ENCODE measurements around the gene NAA38.

NAA38 gene

DNA sequence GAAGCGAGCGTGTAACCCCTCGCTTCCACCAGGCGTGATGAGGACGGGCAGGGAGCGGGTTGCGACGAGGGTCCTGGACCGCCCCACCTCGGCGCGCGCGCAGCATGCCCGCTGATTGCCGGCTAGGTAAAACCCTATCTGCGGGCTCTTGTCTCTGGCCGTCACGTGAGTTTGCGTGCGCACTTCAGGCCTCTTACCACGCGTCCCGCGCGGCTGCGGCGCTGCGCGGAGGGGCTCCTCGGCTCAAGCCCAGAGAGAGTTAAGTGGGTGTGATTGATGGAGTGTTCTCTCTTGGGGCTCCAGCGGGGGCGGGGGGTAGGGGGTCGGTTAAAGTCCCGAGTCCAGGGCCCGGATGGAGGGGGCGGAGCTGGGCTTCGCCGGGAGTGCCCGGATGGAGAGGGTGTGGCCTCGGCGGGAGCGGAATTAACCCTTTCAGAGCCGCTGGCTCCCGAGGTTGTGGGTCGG is 15.4 kb downstream of the NAA38 start:
- DNase-seq: peak; percentile 68 to 95 (median 89)

DNA sequence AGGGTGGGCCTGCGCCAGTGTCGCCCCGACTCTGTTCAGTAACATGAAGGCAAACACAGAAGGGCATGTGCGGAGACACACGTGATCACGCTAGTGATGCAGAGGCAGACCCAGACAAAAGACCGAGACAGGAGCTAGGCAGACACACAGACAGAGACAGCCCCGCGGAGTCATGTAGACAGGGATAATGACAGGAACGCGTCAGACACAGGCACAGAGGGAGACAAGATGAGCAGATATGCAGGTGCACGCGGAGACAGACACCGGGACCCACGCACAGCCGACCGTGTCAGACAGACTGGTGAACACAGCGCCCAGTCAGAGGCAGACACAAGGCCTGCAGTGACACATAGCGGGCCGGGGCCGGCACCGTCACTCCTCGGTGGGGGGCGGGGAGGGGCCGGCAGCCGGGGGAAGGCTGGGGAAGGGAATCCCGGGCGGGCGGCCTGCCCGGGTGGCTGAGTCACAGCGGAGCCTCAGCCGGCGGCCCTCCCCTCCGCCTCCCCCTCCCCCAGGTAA is 15.9 kb downstream of the NAA38 start:
- DNase-seq: peak in 46 of 51 donors; percentile 54 to 95 (median 87)

DNA sequence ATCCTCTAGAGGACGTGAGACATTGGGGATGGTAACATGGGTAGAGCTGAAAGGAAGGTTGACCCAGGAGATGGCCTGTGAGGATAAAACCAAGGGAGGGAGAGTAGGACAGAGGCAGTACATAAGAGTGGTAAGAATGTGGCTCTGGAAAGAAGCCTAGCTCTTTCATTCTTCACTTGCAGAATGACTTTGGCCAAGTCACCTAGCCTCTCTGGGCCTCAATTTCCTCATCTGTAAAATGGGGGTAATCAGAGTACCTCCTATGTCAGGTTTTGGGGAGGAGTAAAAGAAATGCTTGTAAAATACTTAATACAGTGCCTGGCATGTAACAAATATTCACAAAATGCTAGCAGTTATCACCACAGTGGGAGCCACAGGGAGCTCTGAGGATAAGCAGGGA is 16.5 kb downstream of the NAA38 start:
- no peak for DNase-seq

DNA sequence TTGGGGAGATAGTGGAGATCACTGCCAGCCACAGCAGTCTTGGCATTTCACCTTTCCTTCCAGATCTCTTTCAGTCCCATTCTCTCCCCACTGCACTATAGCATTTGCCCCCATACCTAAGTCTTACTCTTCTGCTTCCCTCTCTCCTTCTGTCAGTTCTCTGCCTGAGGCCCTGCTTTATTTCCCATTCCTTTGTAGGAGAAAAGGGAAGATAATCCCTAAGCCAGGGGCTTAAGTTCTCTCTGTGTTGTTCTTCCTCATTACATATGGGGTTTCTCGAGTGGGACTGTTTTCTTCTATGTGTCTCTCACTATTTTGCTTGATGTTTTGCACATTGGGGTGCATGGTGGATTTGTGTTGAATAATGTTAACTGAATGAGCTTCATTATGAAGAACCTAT is 16.9 kb downstream of the NAA38 start:
- no peak for DNase-seq

DNA sequence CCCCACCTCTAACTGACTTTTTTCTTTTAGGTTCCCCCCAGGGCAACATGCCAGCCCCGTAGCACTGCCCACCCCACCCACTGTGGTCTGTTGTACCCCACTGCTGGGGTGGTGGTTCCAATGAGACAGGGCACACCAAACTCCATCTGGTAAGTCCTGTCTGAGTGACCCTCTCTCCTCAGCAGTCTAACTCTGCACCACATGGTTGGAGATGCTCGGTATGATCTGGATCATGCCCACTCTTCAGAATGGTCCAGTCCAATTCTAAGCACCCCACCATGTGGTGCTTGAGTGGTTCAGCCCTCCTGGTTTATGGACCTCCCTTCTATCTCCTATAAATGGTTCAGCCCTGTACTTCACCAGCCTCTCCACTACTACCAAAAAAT is 17.5 kb downstream of the NAA38 start:
- no peak for DNase-seq

DNA sequence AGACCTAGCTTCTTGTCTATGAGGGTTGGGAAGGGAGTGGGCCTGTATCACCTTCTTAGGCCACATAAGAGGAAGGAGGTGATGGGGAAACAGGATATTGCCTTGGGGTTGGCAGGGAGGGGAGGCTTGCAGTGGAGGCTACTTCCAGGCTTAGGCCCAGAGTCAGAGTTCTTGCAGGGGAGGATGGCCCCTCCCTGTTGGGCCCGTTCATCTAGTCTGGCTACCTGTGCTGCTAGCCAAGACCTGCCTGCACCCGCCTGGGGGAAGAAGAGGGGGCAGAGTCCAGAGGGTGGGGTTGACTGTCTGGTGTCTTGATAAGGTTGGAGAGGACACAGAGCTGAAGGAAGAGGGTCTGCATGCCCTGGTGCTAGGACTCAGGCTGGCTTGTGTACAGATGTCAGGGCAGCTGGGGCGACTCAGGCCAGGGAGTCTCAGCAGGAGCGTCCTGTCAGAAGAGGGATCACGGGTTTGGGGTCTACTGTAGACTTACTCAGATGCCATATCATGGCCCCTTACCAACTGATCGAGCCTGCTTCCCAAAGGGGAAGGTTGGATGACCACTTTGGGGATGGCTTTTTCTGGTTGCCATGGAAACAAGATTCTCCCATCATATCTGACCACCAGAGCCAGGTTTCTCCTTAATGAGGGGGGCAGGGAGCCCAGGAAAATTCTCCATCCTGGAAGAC is 18.0 kb downstream of the NAA38 start:
- no peak for DNase-seq

DNA sequence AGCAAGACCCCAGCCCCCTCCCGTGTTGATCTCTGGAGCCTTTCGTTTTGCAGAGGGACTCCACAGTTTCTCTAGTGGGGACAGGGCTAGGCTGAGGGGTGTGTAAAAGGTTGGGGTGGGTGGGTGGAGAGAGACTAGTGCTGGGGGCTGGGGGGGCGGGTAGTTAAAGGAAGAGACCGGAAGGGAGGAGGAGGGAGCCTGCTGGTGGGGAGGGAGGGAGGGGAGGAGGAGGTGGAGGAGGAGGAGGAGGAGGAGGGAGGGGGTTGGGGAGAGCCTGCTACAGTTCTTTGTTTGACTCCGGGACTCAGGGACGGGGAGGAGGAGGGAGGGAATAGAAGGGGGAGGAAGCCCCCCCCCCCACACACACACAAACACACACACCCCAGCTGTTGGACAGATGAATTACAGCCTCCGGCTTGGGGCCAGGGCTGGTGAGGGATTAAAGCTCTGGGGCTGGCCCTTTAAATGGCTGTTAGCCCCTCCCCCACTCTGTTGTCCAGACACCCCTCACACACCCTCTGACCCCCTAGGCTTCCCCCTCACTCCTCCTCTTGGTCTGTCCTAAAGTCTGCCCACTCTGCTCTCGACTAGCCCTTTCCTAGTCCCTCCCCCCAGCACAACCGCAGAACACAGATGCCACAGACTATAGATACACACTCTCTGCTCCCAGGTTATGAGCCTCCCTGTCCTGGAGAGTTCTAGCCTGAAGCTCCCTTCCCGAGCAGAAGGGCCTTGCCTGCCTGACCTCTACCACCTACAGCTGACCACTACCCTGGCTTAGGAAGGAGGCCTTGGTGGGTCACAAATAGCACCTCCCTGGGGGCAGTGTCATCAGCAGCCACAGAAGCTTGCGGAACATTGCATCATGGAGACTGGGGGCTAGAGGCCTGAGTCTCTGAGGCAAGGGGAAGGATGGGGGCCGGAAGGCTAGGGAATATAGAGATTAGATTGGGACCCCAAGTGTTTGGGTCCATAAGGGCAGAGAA is 19.0 kb downstream of the NAA38 start:
- DNase-seq: peak in 24 of 51 donors; percentile 8 to 77 (median 50)

DNA sequence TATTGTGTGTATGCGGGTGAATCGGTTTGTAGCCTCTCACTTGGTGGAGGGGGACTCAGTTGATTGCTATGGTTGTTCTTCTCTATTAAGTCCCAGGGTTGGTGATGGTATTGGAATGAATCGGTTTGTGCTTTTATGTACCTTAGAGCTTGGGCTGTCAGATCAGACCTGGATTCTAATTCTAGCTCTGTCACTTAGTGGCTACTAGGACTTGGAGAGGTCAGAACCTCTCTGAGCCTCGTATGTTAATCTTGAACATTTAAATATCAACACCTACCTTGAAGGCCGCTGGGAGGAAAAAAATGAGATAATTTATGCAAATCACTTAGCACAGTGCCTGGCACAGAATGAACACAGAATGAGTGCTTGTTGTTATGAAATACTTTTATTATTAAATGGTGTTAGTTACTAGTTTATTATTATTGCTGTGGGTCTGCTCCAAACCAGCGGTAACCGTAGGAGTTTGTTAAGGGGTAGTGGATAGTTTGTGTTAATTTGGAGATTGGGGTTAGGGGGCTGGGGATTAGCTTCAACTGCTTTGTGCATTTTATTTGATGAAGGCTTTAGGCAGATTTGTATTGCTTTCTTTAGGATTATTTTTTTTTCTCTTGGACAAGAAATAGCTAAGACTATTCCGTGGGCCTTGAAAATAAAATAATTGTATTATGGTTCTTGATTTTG is 19.8 kb downstream of the NAA38 start:
- no peak for DNase-seq

DNA sequence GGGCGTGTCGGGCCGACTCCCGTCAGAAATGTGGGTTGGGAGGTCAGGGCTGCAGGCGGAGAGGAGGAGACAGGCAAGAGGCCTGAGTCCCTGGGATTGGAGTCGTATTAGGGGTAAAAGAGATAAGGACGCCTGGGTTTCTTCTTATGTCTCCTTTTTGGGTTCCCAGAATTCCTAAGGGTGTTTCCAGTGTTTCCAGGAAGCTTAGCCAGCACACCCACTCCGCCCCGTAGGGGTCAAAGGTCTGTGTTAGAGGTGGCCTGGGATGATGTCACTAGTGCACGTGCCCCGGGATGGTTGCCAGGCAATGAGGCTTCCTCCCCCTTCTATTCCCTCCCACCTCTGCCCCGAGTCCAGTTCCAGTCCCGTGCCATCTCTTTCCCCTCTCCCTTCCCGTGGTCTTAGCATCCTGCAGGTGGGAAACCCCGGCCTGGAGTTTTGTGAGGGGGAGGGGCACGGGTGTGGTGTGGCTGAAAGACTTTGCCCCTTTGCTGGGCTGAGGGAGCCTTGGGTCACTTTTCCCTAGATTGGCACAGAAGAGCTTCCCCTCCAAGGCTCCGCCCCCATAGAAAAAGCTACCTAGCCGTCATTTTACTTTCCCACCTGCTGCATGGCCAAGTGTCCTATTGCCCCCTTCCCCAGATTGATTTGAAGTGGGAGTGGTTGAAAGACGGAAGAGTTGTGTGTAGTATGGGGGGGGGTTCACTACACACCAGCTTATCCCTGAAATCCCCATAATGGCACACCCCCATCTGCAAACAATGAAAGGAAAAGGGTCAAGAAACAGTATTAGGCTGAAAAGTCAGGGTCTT is 20.6 kb downstream of the NAA38 start:
- peak in 44 of 51 donors; percentile 15 to 88 (median 60) for DNase-seq

DNA sequence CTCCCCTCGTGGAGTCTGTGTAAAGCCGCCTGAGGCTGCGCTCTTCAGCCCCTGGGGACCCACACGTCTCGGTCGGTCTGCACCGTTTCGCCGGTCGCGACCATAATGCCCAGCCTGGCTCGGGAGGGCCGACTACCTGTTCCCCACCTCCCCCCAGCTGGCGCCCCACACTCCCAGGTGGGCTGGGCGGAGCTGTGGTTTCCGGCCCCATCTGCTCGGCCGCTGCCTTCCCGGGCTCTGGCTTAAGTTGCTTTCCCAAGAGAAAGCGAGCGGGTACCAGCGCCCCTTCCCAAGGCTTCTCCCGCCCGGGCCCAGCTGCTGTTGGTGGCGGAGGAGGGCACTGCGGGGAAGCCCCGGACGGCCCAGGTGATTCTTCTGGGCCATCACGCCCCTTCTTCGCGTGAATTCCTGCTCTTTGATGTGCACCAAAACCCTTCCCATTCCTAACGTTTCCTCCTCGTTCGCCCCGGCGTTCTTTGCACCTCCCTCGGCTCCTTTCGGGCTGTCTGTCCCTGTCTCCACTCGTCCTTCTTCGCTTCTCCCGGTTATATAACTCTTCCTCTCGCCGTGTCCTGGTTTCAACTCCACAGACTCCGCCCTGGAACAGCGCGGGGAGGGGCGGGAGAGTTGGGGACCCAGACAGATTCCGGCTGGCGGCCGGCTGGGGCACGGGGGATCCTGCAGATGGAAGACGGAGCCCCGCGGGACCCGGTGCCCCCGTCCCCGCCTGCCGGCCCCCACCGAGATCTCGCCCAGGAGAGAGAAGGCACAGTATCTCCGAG is 21.4 kb downstream of the NAA38 start:
- peak in 41 of 51 donors; percentile 21 to 79 (median 61) for DNase-seq

DNA sequence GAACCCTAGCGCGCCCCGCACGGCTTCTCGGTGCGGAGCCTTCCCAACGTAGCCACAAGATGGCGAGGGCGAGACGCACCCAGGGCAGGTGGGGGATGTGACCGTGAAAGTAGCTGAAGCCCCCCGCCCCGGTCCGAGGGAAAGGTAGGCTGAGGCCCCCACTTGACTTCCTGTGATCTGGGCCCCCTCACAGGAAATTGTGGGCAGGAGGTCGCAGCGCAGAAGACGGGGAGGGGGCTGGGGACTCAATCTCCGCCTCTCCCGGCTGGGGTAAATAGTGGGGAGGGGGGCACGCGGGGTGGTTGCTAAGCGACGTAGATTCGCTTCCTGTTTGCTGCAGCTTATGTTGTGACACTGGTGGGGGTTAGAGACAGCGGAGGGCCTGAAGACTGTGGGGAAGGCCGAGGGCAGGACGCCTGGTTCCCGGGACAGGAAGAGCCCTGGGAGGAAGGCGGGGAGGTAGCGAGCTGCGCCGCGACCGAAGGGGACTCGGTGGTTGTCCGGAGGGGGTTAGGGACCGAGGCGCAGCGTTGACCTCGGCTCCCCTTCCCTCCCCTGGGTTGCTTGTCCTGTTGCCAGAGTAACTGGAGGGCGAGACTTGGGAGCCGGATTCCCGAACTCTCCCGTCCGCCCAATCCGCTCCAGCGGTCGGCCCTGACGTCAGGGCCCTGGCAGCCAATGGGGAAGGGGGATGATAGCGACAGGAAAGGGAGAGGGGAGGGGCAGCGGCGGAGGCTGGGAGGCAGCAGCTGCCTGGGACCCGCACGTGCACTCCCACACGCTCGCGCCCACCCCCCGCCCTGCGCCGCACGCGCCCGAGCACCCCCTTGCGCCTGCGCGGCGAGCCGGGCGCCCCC is 22.2 kb downstream of the NAA38 start:
- peak; percentile 77 to 98 (median 95) for DNase-seq

DNA sequence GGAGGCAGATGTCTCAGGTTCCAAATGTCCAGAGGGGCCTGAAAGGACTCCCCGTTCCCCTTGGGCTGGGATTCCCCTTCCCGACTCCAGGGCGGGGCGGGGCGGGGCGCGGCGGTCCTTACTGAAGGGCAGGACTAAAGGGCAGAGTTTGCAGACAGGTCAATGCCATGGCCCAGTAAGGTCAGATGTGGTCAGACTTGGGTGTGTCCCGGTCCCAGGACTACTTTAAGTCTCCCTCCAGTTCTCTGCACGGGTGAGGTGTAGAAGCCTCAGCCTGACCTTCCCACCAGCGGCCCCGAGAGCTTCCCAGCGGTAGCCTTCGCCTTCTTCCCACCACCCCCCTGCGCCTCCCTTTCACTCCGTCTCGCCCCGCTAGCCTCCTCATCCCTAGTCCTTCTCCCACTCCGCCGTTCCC is 22.8 kb downstream of the NAA38 start:
- DNase-seq: peak in 8 of 51 donors; percentile 39 to 57 (median 49)

DNA sequence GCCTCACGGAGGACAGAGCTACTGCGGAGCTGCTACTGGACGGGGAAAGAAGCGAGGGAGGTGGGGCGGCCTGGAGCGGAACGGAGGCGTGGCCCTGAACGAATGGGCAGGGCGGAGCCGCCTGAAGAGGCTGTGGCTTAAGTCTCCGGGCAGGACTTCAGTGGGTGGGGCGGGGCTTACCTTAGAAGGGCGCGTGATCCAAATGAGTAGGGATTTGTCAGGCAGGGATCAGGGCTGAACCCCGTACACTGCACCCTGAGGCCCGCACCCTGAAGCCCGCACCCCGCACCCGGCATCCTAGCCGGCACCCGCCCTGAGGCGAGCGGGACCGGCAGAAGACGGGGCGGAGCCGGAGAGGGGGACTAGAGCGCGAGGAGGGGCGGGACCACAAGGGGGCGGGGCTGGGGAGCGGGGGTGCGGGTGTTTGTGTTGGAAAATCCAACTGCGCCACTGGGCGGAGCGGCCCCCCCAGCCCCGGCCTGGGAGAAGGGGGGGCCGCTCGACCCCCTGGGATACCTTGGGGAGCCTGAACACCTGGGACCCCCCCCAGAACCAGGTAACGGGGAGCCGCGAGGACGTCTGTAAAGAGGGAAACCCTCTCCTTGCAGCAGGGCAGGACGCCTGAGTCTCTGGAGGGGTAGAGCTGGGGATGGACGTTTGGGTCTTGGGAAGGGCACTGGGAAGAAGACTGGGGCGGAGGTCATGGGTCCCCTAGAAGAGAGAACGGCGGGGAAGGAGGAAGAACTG is 23.4 kb downstream of the NAA38 start, which contains the start of gene KDM6B:
Gene KDM6B, plus strand, starts transcription at position 423 of the 747 bp plus-strand sequence. CDS start 11,338 bp downstream, outside the sequence.
- DNase-seq: peak in 47 of 51 donors; percentile 35 to 94 (median 77)

DNA sequence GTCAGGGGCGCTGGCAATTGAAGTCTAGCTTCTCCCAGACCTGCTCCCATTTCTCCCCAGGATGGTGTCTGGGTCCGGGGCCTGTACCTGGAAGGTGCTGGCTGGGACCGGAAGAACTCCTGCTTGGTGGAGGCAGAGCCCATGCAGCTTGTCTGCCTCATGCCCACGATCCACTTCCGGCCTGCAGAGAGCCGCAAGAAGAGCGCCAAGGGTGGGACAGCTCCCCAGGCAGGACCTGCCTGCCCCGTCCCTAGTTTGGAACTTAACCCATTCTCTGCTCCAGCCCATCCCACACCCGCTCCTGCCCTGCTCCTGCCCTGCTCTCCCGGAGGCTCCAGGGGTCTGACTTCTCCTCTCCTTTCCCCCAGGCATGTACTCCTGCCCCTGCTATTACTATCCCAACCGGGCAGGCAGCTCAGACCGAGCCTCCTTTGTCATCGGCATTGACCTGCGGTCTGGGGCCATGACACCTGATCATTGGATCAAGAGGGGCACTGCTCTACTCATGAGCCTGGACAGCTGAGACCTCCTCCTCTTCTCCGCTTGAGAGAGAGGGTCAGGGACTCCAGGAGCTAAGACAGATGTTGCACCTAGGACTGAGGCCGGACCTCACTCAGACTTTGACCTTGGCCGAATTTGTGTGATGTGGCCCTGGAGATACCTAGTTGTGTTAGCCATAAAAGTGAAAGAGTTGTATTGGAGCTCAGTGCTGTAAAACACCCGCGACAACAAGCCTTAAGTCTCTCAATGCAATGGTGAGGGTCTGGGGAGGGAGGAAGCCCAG is 24.2 kb downstream of the NAA38 start:
- DNase-seq: no peak

DNA sequence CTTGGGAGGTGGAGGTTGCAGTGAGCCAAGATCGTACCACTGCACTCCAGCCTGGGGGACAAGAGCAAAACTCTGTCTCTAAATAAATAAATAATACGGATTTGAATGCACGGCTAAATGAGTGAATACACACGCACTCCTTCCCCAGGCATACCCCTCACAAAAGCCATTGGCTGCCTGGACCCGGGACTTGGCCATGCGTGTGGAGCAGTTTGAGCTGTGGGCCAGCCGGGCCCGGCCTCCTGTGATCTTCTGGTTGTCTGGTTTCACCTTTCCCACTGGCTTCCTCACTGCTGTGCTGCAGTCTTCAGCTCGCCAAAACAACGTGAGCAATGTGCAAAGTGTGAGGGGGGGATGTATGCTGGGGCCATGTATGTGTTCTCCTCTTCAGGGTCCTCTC is 24.9 kb downstream of the NAA38 start:
- DNase-seq: no peak

DNA sequence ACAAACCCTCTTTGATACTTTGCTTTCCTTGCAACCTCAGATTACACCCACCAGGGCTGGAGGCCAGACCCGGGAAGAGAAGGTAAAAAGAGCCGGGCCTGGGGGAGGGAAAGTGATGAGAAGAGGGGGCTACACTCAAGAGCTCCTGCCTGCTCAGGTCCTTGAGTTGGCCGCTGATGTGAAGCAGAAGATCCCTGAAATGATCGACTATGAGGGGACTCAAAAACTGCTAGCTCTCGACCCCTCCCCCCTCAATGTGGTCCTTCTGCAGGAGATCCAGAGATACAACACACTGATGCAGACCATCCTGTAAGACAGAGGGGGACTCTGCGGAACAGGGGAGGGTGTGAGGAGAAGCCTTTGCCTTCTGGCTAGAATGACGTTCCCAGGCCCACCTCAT is 26.1 kb downstream of the NAA38 start:
- DNase-seq: no peak

DNA sequence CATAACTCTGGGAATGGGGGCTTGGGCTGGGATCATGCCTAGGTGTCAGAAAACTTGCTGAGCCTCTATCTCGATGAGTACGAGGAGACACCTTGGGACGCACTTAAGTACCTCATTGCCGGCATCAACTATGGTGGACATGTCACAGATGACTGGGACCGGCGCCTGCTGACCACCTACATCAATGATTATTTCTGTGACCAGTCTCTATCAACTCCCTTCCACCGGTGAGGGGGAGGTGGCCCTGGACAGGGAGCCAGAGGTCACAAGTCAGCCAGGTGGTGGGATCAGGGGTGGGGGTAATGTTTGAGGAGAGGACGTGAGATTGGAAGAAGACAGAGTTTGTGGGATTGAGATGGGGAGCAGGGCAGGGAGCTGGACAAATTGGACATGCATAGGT is 26.7 kb downstream of the NAA38 start:
- no peak for DNase-seq

Measured in hypothalamus (tissue), 51 donors.